SK-N-SH treated with all-trans-retinoic acid at 6 μM for 48 hours (cell line): ENCODE measurements around the gene TPST1.

Source experiments
- ATAC-seq: fragments of 200-7000 bp; cut with Tn5 transposase; 3 replicates; pipeline ENCODE4 v1.9.1; 2020; ENCODE audit warnings: mild to moderate bottlenecking, moderate library complexity
- ARNTL ChIP-seq: fragments of 450-650 bp; formaldehyde crosslinking; IDR thresholded peaks from 2 replicates; pipeline ENCODE4 v1.5.0; 2020; ENCODE audit warnings: low read depth, mild to moderate bottlenecking, moderate library complexity, borderline replicate concordance
- BACH2 ChIP-seq: fragments of 250-450 bp; sonication (Bioruptor Pico); IDR thresholded peaks from 2 replicates; pipeline ENCODE4 v1.9.0; 2021; ENCODE audit warnings: mild to moderate bottlenecking, borderline replicate concordance
- CREB5 ChIP-seq: fragments of 250-450 bp; sonication (Bioruptor Pico); IDR thresholded peaks from 2 replicates; pipeline ENCODE4 v1.5.1; 2020; ENCODE audit warnings: low read depth, mild to moderate bottlenecking, moderate library complexity
- ESRRG ChIP-seq: fragments of 250-450 bp; sonication (Bioruptor Pico); IDR thresholded peaks from 2 replicates; pipeline ENCODE4 v1.6.1; 2021; ENCODE audit warnings: mild to moderate bottlenecking
- ISL1 ChIP-seq: fragments of 250-450 bp; sonication (Bioruptor Pico); IDR thresholded peaks from 2 replicates; pipeline ENCODE4 v2.1.2; 2022; ENCODE audit warnings: mild to moderate bottlenecking, moderate library complexity
- PPARA ChIP-seq: fragments of 250-450 bp; sonication (Bioruptor Pico); IDR thresholded peaks from 2 replicates; pipeline ENCODE4 v1.5.0; 2020; ENCODE audit warnings: mild to moderate bottlenecking, borderline replicate concordance
- SNAI2 ChIP-seq: fragments of 250-450 bp; sonication (Bioruptor Pico); IDR thresholded peaks from 2 replicates; pipeline ENCODE4 v1.5.0; 2020; ENCODE audit warnings: mild to moderate bottlenecking, moderate library complexity
- ZC3H10 ChIP-seq: fragments of 250-450 bp; sonication (Bioruptor Pico); IDR thresholded peaks from 2 replicates; pipeline ENCODE4 v1.5.1; 2021; ENCODE audit warnings: mild to moderate bottlenecking, moderate library complexity
- ZFP3 ChIP-seq: fragments of 250-450 bp; sonication (Bioruptor Pico); IDR thresholded peaks from 2 replicates; pipeline ENCODE4 v1.5.0; 2020; ENCODE audit warnings: mild to moderate bottlenecking, moderate library complexity
- ZFP30 ChIP-seq: fragments of 450-650 bp; formaldehyde crosslinking; IDR thresholded peaks from 2 replicates; pipeline ENCODE4 v1.5.0; 2022; ENCODE audit warnings: mild to moderate bottlenecking, moderate library complexity
- ZNF565 ChIP-seq: fragments of 450-650 bp; formaldehyde crosslinking; conservative IDR thresholded peaks from 2 replicates; pipeline ENCODE4 v1.5.0; 2020; ENCODE audit warnings: low read depth, mild to moderate bottlenecking, moderate library complexity
- ZNF70 ChIP-seq: fragments of 450-650 bp; formaldehyde crosslinking; IDR thresholded peaks from 2 replicates; pipeline ENCODE4 v1.5.0; 2020; ENCODE audit warnings: mild to moderate bottlenecking, moderate library complexity
- ZNF8 ChIP-seq: fragments of 450-650 bp; formaldehyde crosslinking; IDR thresholded peaks from 2 replicates; pipeline ENCODE4 v1.5.0; 2020; ENCODE audit warnings: mild to moderate bottlenecking, moderate library complexity
- TF ChIP-seq, protein P1 (sequence below): fragments of 250-450 bp; sonication (Bioruptor Pico); IDR thresholded peaks from 2 replicates; pipeline ENCODE4 v1.8.0; 2020; ENCODE audit warnings: mild to moderate bottlenecking, moderate library complexity, borderline replicate concordance
- TF ChIP-seq, protein P2 (sequence below): fragments of 250-450 bp; sonication (Bioruptor Pico); IDR thresholded peaks from 2 replicates; pipeline ENCODE4 v1.5.0; 2020; ENCODE audit warnings: mild to moderate bottlenecking, moderate library complexity
- TF ChIP-seq, protein P3 (sequence below): fragments of 250-450 bp; sonication (Bioruptor Pico); IDR thresholded peaks from 2 replicates; pipeline ENCODE4 v1.8.0; 2021; ENCODE audit warnings: low read depth, mild to moderate bottlenecking, moderate library complexity, borderline replicate concordance

The TPST1 gene

GRCh38 chr7:66303454-66304155 lies 98.5 kb downstream of the TPST1 start:
- TF ChIP-seq ZNF565, result no peak
- no peak for TF ChIP-seq CREB5 (CRISPR knock-in tag)
- no peak for TF ChIP-seq ZC3H10 (CRISPR knock-in tag)
- TF ChIP-seq, protein P1, sequence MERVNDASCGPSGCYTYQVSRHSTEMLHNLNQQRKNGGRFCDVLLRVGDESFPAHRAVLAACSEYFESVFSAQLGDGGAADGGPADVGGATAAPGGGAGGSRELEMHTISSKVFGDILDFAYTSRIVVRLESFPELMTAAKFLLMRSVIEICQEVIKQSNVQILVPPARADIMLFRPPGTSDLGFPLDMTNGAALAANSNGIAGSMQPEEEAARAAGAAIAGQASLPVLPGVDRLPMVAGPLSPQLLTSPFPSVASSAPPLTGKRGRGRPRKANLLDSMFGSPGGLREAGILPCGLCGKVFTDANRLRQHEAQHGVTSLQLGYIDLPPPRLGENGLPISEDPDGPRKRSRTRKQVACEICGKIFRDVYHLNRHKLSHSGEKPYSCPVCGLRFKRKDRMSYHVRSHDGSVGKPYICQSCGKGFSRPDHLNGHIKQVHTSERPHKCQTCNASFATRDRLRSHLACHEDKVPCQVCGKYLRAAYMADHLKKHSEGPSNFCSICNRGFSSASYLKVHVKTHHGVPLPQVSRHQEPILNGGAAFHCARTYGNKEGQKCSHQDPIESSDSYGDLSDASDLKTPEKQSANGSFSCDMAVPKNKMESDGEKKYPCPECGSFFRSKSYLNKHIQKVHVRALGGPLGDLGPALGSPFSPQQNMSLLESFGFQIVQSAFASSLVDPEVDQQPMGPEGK (CRISPR knock-in tag), result no peak
- no peak for TF ChIP-seq ARNTL (CRISPR knock-in tag)
- TF ChIP-seq ESRRG, result no peak
- no peak for TF ChIP-seq ZFP3 (CRISPR knock-in tag)
- TF ChIP-seq BACH2 (CRISPR knock-in tag), result no peak
- no peak for TF ChIP-seq PPARA (CRISPR knock-in tag)
- TF ChIP-seq, protein P2, sequence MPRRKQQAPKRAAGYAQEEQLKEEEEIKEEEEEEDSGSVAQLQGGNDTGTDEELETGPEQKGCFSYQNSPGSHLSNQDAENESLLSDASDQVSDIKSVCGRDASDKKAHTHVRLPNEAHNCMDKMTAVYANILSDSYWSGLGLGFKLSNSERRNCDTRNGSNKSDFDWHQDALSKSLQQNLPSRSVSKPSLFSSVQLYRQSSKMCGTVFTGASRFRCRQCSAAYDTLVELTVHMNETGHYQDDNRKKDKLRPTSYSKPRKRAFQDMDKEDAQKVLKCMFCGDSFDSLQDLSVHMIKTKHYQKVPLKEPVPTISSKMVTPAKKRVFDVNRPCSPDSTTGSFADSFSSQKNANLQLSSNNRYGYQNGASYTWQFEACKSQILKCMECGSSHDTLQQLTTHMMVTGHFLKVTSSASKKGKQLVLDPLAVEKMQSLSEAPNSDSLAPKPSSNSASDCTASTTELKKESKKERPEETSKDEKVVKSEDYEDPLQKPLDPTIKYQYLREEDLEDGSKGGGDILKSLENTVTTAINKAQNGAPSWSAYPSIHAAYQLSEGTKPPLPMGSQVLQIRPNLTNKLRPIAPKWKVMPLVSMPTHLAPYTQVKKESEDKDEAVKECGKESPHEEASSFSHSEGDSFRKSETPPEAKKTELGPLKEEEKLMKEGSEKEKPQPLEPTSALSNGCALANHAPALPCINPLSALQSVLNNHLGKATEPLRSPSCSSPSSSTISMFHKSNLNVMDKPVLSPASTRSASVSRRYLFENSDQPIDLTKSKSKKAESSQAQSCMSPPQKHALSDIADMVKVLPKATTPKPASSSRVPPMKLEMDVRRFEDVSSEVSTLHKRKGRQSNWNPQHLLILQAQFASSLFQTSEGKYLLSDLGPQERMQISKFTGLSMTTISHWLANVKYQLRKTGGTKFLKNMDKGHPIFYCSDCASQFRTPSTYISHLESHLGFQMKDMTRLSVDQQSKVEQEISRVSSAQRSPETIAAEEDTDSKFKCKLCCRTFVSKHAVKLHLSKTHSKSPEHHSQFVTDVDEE (CRISPR knock-in tag), result no peak

GRCh38 chr7:66304536-66304935 lies 99.4 kb downstream of the TPST1 start:
- TF ChIP-seq ZNF70 (CRISPR knock-in tag) (no peak), ZNF8 (CRISPR knock-in tag) (no peak), ZFP3 (CRISPR knock-in tag) (no peak), ARNTL (CRISPR knock-in tag) (no peak), BACH2 (CRISPR knock-in tag) (no peak), ZFP30 (CRISPR knock-in tag) (no peak), ZC3H10 (CRISPR knock-in tag) (no peak), ZNF565 (no peak), SNAI2 (CRISPR knock-in tag) (no peak), ISL1 (CRISPR knock-in tag) (no peak)
- TF ChIP-seq, protein P3, sequence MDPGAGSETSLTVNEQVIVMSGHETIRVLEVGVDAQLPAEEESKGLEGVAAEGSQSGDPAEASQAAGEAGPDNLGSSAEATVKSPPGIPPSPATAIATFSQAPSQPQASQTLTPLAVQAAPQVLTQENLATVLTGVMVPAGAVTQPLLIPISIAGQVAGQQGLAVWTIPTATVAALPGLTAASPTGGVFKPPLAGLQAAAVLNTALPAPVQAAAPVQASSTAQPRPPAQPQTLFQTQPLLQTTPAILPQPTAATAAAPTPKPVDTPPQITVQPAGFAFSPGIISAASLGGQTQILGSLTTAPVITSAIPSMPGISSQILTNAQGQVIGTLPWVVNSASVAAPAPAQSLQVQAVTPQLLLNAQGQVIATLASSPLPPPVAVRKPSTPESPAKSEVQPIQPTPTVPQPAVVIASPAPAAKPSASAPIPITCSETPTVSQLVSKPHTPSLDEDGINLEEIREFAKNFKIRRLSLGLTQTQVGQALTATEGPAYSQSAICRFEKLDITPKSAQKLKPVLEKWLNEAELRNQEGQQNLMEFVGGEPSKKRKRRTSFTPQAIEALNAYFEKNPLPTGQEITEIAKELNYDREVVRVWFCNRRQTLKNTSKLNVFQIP (CRISPR knock-in tag), result no peak
- TF ChIP-seq, protein P1 (CRISPR knock-in tag), result no peak
- TF ChIP-seq, protein P2 (CRISPR knock-in tag), result no peak
- TF ChIP-seq, all 23 proteins: peak for 0
- peak; percentile 18 for ATAC-seq

More at GRCh38 chr7:66303454-66304155, 98.5 kb downstream of the TPST1 start:
- no peak for ATAC-seq
